Measurements from ENCODE around the gene KIF20B. TPM values are rescaled to one million over a fixed set of nuclear protein-coding genes. Genes with fewer than 3 reads are reported as not detected.

The KIF20B gene
- total and polyA plus RNA-seq, 2 of the 13 experiments (the other 11 are each of a cell fraction or from before 2014, with no cell fraction given), result 3.5 to 38.6 TPM

DNA sequence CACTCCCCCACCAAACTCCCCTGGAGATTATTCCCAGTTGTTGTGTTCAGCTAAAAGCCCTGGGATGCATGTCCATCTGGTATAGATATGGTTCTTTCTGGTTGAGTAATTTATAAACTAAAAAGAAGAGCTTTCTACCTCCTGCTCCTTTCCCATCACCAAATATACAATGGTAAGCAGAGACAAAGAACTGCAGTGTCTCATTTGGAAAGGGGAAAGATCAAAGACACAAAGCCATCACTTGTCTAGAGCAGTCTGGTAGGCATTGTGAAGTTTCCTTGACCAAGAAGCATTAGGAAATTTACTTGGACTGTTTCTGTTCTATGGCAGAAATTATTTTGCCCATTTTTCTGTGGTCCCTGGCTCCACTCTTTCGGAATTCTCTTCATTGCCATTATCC is 31.4 kb upstream of the KIF20B start:
- ChIA-PET POLR2A (interaction anchor here (1.5 to 2.2 kb wide), 2 partner anchors 26 to 31 kb away, joined by 5 to 16 read pairs; partner anchors contain the start of gene KIF20B), CTCF (ENCODE audit: low intra/inter-chr PET ratio, low total read pairs) (no interaction called here)
- Histone ChIP-seq H4K20me1 (ENCODE audit: insufficient read depth, low read length) (no peaks in the 10 kb centered on the region), H3K4me2 (ENCODE audit: low read depth, low read length) (no peak overlapping the region), H3K79me2 (ENCODE audit: insufficient read depth, low read length) (no peaks in the 10 kb centered on the region), H2AFZ (ENCODE audit: low read length) (no peak overlapping the region), H3K9ac (ENCODE audit: insufficient read depth, low read depth, low read length) (no peak overlapping the region), H3K4me1 (ENCODE audit: insufficient read depth, low read length) (peaks cover 40% of the 10 kb centered on the region), H3K27ac (ENCODE audit: extremely low read length, insufficient read depth, low read length) (no peak overlapping the region), H3K9me3 (ENCODE audit: low read length) (no peaks in the 10 kb centered on the region), H3K4me3 (replicated peaks in 1 of 3; ENCODE audit: insufficient read depth in 1 of 3, low read depth in 2 of 3, low read length in 3 of 3) (no peak overlapping the region), H3K27me3 (ENCODE audit: control insufficient read depth in 1 of 2, insufficient read depth in 2 of 2, low read length in 2 of 2) (no peaks in the 10 kb centered on the region), H3K36me3 (replicated peaks in 1 of 2; ENCODE audit: control insufficient read depth in 1 of 2, insufficient read depth in 2 of 2, low read length in 2 of 2) (no peaks in the 10 kb centered on the region)
- 93% methylated on average over 1 of the region's 1 CpG for WGBS (ENCODE audit: low lambda C conversion rate)
- no TSS peak for BruUV-seq (replicated peaks)
- intact Hi-C loops (cut with micrococcal nuclease; ENCODE audit: unreplicated experiment) (no loop called here), in situ Hi-C loops (cut with HindIII; ENCODE audit: extremely low pct_ligation_motif_present, low pct_unique_long_range_greater_than_20kb) (no loop called here)
- no peak for TF ChIP-seq ZNF121 (CRISPR knock-in tag; IDR thresholded peaks at IDR 0.05)
- no peak for TF ChIP-seq ZNF253 (CRISPR knock-in tag; IDR thresholded peaks at IDR 0.05; ENCODE audit: borderline replicate concordance)
- no peak for TF ChIP-seq KDM1A (CRISPR knock-in tag; IDR thresholded peaks at IDR 0.05)
- no peak for TF ChIP-seq TBL1XR1 (IDR thresholded peaks at IDR 0.05; ENCODE audit: borderline replicate concordance, low read length, partially characterized antibody)
- TF ChIP-seq IKZF4 (CRISPR knock-in tag; IDR thresholded peaks at IDR 0.05; ENCODE audit: borderline replicate concordance, low read depth, not compliant biosample characterization), result no peak
- TF ChIP-seq ZNF839 (CRISPR knock-in tag; IDR thresholded peaks at IDR 0.05; ENCODE audit: borderline replicate concordance), result no peak
- no peak for TF ChIP-seq ZNF33A (CRISPR knock-in tag; IDR thresholded peaks at IDR 0.05; ENCODE audit: borderline replicate concordance)
- 0 out of 2 replicates have a peak, but pooled peaks have one; percentile 17 for TF ChIP-seq HMG20A (CRISPR knock-in tag; IDR thresholded peaks at IDR 0.05; ENCODE audit: borderline replicate concordance)
- TF ChIP-seq POLR2G (IDR thresholded peaks at IDR 0.05; ENCODE audit: low read depth, low read length), result no peak
- no peak for TF ChIP-seq FLYWCH1 (CRISPR knock-in tag; IDR thresholded peaks at IDR 0.05)
- TF ChIP-seq SOX13 (IDR thresholded peaks at IDR 0.05), result no peak
- TF ChIP-seq SOX13 (CRISPR knock-in tag; conservative IDR thresholded peaks at IDR 0.05 in 1 of 2, IDR thresholded peaks at IDR 0.05 in 1 of 2), result peak in 1 of 2 experiments; percentile 84; a peak in 2 of 4 replicates
- TF ChIP-seq SOX5 (CRISPR knock-in tag; IDR thresholded peaks at IDR 0.05; ENCODE audit: borderline replicate concordance), result peak; percentile 33; the same call in 1 of the 2 replicates
- TF ChIP-seq ETV6 (CRISPR knock-in tag; conservative IDR thresholded peaks at IDR 0.05), result no peak
- no peak for TF ChIP-seq ZNF83 (CRISPR knock-in tag; IDR thresholded peaks at IDR 0.05; ENCODE audit: borderline replicate concordance)
- ATAC-seq, result peak; percentile 53; the same call in 2 of the 3 replicates
- FAIRE-seq, result peak; percentile 34
- DNase-seq (ENCODE audit: low spot score), result peak; percentile 66
